ENCODE results near the gene GRIN2D.

The GRIN2D gene

DNA sequence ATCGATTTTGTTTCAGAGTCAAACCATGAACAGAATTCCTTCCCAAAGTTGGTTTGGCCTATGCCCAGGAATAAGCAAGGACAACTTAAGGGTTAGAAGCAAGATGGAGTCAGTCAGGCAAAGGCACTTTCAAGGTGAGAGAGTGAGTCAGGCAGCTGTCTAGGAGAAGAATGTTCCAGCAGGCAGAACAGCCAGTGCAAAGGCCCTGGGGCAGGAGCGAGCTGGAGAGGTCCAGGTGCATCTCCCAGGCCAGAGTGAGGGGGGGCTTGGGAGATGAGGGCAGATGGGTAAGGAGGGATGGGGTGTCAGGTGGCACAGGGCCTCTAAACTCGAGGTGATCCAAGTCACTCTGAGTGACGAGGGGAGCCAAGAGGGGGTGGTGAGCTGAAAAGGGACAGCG, 43.1 kb downstream of the GRIN2D start:
- H3K4me3 ChIP-seq (ENCODE audit: low read depth, low read length), result no peak overlapping the region
- TF ChIP-seq, protein P1, sequence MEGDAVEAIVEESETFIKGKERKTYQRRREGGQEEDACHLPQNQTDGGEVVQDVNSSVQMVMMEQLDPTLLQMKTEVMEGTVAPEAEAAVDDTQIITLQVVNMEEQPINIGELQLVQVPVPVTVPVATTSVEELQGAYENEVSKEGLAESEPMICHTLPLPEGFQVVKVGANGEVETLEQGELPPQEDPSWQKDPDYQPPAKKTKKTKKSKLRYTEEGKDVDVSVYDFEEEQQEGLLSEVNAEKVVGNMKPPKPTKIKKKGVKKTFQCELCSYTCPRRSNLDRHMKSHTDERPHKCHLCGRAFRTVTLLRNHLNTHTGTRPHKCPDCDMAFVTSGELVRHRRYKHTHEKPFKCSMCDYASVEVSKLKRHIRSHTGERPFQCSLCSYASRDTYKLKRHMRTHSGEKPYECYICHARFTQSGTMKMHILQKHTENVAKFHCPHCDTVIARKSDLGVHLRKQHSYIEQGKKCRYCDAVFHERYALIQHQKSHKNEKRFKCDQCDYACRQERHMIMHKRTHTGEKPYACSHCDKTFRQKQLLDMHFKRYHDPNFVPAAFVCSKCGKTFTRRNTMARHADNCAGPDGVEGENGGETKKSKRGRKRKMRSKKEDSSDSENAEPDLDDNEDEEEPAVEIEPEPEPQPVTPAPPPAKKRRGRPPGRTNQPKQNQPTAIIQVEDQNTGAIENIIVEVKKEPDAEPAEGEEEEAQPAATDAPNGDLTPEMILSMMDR (IDR thresholded peaks at IDR 0.05; ENCODE audit: borderline replicate concordance, insufficient read depth, low read depth, low read length), result no peak

DNA sequence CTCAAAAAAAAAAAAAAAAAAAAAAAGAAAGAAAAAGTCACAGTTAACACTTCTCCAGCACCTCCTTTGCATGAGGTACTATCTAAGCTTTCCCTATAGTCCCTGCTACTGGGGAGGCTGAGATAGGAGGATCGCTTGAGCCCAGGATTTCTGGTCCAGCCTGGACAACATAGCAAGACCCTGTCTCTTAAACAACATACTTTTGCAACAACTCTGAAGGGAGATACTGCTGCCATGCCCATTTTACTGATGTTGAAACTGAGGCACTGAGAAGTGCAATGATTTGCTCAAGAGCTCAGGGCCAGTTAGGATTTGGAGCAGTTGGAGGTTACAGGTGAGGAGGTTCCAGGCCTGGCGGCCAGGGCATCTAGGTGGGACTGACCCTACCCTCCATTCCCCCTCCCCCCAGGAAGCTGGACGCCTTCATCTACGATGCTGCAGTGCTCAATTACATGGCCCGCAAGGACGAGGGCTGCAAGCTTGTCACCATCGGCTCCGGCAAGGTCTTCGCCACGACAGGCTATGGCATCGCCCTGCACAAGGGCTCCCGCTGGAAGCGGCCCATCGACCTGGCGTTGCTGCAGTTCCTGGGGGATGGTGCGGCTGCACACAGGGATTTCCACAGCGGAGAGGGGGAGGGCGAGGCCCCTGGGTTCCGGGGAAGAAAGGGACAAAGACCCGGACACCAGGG, 48.0 kb downstream of the GRIN2D start:
- TF ChIP-seq, protein P1 (IDR thresholded peaks at IDR 0.05; ENCODE audit: borderline replicate concordance, insufficient read depth, low read depth, low read length), result no peak
- no peak overlapping the region for H3K4me3 ChIP-seq (ENCODE audit: low read depth, low read length)

DNA sequence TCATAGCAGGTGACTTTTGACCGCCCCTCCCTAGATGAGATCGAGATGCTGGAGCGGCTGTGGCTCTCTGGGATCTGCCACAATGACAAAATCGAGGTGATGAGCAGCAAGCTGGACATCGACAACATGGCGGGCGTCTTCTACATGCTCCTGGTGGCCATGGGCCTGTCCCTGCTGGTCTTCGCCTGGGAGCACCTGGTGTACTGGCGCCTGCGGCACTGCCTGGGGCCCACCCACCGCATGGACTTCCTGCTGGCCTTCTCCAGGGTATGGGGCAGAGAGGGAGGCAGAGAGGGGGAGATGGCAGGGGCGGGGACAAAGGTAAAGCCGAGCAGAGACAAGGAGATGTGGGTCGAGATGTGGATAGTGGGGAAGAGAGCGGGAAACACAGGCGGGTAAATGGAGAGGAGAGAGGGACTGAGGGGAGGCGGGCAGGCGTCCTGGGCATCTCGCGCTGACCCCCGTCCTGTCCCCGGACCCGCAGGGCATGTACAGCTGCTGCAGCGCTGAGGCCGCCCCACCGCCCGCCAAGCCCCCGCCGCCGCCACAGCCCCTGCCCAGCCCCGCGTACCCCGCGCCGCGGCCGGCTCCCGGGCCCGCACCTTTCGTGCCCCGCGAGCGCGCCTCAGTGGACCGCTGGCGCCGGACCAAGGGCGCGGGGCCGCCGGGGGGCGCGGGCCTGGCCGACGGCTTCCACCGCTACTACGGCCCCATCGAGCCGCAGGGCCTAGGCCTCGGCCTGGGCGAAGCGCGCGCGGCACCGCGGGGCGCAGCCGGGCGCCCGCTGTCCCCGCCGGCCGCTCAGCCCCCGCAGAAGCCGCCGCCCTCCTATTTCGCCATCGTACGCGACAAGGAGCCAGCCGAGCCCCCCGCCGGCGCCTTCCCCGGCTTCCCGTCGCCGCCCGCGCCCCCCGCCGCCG, 48.9 kb downstream of the GRIN2D start:
- TF ChIP-seq, protein P1 (IDR thresholded peaks at IDR 0.05; ENCODE audit: borderline replicate concordance, insufficient read depth, low read depth, low read length), result no peak
- H3K4me3 ChIP-seq (ENCODE audit: low read depth, low read length), result no peak overlapping the region

DNA sequence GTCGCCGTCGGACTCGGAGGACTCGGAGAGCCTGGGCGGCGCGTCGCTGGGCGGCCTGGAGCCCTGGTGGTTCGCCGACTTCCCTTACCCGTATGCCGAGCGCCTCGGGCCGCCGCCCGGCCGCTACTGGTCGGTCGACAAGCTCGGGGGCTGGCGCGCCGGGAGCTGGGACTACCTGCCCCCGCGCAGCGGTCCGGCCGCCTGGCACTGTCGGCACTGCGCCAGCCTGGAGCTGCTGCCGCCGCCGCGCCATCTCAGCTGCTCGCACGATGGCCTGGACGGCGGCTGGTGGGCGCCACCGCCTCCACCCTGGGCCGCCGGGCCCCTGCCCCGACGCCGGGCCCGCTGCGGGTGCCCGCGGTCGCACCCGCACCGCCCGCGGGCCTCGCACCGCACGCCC, 49.8 kb downstream of the GRIN2D start:
- H3K4me3 ChIP-seq (ENCODE audit: low read depth, low read length), result no peak overlapping the region
- TF ChIP-seq, protein P1 (IDR thresholded peaks at IDR 0.05; ENCODE audit: borderline replicate concordance, insufficient read depth, low read depth, low read length), result no peak
